Measurements from ENCODE around the gene FAM117A.
"Not testable (repeated sequence)": the region's sequence is repeated elsewhere in the genome, so short reads cannot be mapped to it uniquely, and the experiment has no call there.

- not testable (repeated sequence) for TF ChIP-seq EZH2 (IDR thresholded peaks at IDR 0.05; ENCODE audit: borderline replicate concordance); CTCF (IDR thresholded peaks at IDR 0.05; ENCODE audit: poor library complexity)
Observed at GRCh38 chr17:49673679-49674078, 90.3 kb downstream of the FAM117A start.
